ENCODE measurements around the gene FOXN3.

- no peak for TF ChIP-seq EZH2 (IDR thresholded peaks at IDR 0.05)
- TF ChIP-seq POLR2AphosphoS5 (IDR thresholded peaks at IDR 0.05; ENCODE audit: borderline replicate concordance, low read depth, low read length), result no peak
- TF ChIP-seq FOXP2 (optimal IDR thresholded peaks at IDR 0.05; ENCODE audit: control extremely low read depth, extremely low read length, insufficient read depth), result no peak
Measured at GRCh38 chr14:89264196-89264800, 152.7 kb downstream of the FOXN3 start.

All from SK-N-MC (cell line).